ENCODE results near the gene LIAS. TPM values are rescaled to one million over a fixed set of nuclear protein-coding genes. Genes with fewer than 3 reads are reported as not detected.

LIAS gene
- total and polyA plus RNA-seq, 2 of the 13 experiments (the other 11 are each of a cell fraction or from before 2014, with no cell fraction given): 16.0 to 16.6 TPM

DNA sequence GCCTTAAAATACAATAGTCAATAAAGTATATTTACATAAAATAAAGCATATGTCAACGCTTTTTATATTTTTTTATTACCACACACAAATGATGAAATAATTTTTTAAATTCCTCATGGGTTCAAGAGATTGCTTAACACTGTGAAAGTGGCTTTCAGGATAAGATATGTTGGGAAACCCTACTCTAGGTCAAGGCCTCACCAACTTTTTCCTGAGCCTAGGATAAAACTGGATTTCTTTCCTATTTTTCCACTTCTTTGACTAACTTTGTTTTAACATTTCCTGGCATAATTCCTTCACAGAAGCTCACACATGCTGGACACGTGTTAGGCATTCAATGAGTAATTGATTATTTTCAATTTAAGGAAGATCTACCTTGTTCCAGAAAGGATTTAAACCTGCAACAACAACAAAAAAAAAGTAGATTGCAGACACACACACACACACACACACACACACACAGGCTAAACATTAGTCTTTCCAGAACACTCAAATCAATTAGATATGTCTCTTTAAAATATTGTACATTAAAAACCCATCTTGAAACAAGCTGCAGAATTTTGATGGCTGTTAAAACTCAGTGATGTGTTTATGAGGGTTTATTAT, 43.1 kb upstream of the LIAS start:
- in situ Hi-C loops (cut with HindIII; ENCODE audit: extremely low pct_ligation_motif_present, low pct_unique_long_range_greater_than_20kb): loop anchor here (10.0 kb wide), 1 partner anchor 51 kb away; the partner anchor contains the start of gene RFC1
- Histone ChIP-seq H3K27ac (ENCODE audit: extremely low read length, insufficient read depth, low read length) (peak overlapping the region; percentile 96), H3K36me3 (replicated peaks in 1 of 2; ENCODE audit: control insufficient read depth in 1 of 2, insufficient read depth in 2 of 2, low read length in 2 of 2) (no peaks in the 10 kb centered on the region), H3K9ac (ENCODE audit: insufficient read depth, low read depth, low read length) (peak overlapping the region; percentile 47; the same call in 1 of the 2 replicates), H3K4me2 (ENCODE audit: low read depth, low read length) (peak overlapping the region; percentile 54), H2AFZ (ENCODE audit: low read length) (no peak overlapping the region), H3K79me2 (ENCODE audit: insufficient read depth, low read length) (peaks cover 97% of the 10 kb centered on the region), H3K9me3 (ENCODE audit: low read length) (no peaks in the 10 kb centered on the region), H3K4me3 (replicated peaks in 1 of 3; ENCODE audit: insufficient read depth in 1 of 3, low read depth in 2 of 3, low read length in 3 of 3) (no peak overlapping the region; a peak in 1 of 6 replicates), H3K27me3 (ENCODE audit: control insufficient read depth in 1 of 2, insufficient read depth in 2 of 2, low read length in 2 of 2) (no peaks in the 10 kb centered on the region), H4K20me1 (ENCODE audit: insufficient read depth, low read length) (no peaks in the 10 kb centered on the region), H3K4me1 (ENCODE audit: insufficient read depth, low read length) (peaks cover 85% of the 10 kb centered on the region)
- ATAC-seq (no peak), DNase-seq (ENCODE audit: low spot score) (peak; percentile 62), FAIRE-seq (no peak)
- 6% methylated on average over 2 of the region's 2 CpGs for WGBS (ENCODE audit: low lambda C conversion rate)
- BruUV-seq (replicated peaks): no TSS peak
- intact Hi-C loops (cut with micrococcal nuclease; ENCODE audit: unreplicated experiment): loop anchor here (10.0 kb wide), 1 partner anchor 231 kb away; the partner anchor contains the start of gene WDR19
- ChIA-PET POLR2A (interaction anchor here (1.8 to 11.5 kb wide), 4 partner anchors 9 to 49 kb away, joined by 7 to 121 read pairs (median 22); partner anchors contain the start of genes KLB, LIAS, RFC1 and RPL9), CTCF (ENCODE audit: low intra/inter-chr PET ratio, low total read pairs) (no interaction called here)
- no peak for TF ChIP-seq PLRG1 (conservative IDR thresholded peaks at IDR 0.05)
- TF ChIP-seq, protein P1, sequence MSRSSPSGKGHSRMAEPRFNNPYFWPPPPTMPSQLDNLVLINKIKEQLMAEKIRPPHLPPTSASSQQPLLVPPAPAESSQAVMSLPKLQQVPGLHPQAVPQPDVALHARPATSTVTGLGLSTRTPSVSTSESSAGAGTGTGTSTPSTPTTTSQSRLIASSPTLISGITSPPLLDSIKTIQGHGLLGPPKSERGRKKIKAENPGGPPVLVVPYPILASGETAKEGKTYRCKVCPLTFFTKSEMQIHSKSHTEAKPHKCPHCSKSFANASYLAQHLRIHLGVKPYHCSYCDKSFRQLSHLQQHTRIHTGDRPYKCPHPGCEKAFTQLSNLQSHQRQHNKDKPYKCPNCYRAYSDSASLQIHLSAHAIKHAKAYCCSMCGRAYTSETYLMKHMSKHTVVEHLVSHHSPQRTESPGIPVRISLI (CRISPR knock-in tag; IDR thresholded peaks at IDR 0.05; ENCODE audit: borderline replicate concordance): peak; percentile 65
- TF ChIP-seq ZSCAN25 (CRISPR knock-in tag; IDR thresholded peaks at IDR 0.05): no peak
- TF ChIP-seq NCOA1 (CRISPR knock-in tag; IDR thresholded peaks at IDR 0.05): no peak
- TF ChIP-seq, protein P2, sequence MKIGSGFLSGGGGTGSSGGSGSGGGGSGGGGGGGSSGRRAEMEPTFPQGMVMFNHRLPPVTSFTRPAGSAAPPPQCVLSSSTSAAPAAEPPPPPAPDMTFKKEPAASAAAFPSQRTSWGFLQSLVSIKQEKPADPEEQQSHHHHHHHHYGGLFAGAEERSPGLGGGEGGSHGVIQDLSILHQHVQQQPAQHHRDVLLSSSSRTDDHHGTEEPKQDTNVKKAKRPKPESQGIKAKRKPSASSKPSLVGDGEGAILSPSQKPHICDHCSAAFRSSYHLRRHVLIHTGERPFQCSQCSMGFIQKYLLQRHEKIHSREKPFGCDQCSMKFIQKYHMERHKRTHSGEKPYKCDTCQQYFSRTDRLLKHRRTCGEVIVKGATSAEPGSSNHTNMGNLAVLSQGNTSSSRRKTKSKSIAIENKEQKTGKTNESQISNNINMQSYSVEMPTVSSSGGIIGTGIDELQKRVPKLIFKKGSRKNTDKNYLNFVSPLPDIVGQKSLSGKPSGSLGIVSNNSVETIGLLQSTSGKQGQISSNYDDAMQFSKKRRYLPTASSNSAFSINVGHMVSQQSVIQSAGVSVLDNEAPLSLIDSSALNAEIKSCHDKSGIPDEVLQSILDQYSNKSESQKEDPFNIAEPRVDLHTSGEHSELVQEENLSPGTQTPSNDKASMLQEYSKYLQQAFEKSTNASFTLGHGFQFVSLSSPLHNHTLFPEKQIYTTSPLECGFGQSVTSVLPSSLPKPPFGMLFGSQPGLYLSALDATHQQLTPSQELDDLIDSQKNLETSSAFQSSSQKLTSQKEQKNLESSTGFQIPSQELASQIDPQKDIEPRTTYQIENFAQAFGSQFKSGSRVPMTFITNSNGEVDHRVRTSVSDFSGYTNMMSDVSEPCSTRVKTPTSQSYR (CRISPR knock-in tag; IDR thresholded peaks at IDR 0.05; ENCODE audit: borderline replicate concordance): no peak
- TF ChIP-seq THYN1 (CRISPR knock-in tag; IDR thresholded peaks at IDR 0.05; ENCODE audit: borderline replicate concordance, low read depth): no peak
- TF ChIP-seq ZNF850 (CRISPR knock-in tag; conservative IDR thresholded peaks at IDR 0.05): no peak
- TF ChIP-seq, protein P3, sequence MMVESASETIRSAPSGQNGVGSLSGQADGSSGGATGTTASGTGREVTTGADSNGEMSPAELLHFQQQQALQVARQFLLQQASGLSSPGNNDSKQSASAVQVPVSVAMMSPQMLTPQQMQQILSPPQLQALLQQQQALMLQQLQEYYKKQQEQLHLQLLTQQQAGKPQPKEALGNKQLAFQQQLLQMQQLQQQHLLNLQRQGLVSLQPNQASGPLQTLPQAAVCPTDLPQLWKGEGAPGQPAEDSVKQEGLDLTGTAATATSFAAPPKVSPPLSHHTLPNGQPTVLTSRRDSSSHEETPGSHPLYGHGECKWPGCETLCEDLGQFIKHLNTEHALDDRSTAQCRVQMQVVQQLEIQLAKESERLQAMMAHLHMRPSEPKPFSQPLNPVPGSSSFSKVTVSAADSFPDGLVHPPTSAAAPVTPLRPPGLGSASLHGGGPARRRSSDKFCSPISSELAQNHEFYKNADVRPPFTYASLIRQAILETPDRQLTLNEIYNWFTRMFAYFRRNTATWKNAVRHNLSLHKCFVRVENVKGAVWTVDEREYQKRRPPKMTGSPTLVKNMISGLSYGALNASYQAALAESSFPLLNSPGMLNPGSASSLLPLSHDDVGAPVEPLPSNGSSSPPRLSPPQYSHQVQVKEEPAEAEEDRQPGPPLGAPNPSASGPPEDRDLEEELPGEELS (CRISPR knock-in tag; IDR thresholded peaks at IDR 0.05): 0 out of 2 replicates have a peak, but pooled peaks have one; percentile 32
- no peak for TF ChIP-seq CREB1 (IDR thresholded peaks at IDR 0.05)
- peak; percentile 42; the same call in 1 of the 2 replicates for TF ChIP-seq CREB1 (CRISPR knock-in tag; IDR thresholded peaks at IDR 0.05)
- no peak for TF ChIP-seq KMT2A (CRISPR knock-in tag; IDR thresholded peaks at IDR 0.05)
- TF ChIP-seq, protein P4, sequence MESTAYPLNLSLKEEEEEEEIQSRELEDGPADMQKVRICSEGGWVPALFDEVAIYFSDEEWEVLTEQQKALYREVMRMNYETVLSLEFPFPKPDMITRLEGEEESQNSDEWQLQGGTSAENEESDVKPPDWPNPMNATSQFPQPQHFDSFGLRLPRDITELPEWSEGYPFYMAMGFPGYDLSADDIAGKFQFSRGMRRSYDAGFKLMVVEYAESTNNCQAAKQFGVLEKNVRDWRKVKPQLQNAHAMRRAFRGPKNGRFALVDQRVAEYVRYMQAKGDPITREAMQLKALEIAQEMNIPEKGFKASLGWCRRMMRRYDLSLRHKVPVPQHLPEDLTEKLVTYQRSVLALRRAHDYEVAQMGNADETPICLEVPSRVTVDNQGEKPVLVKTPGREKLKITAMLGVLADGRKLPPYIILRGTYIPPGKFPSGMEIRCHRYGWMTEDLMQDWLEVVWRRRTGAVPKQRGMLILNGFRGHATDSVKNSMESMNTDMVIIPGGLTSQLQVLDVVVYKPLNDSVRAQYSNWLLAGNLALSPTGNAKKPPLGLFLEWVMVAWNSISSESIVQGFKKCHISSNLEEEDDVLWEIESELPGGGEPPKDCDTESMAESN (CRISPR knock-in tag; conservative IDR thresholded peaks at IDR 0.05): no peak
- TF ChIP-seq ZEB1 (IDR thresholded peaks at IDR 0.05; ENCODE audit: insufficient replicate concordance, low read depth): no peak

Measured in HepG2 (cell line).